GM12878 (cell line): Measurements from ENCODE around the gene TMEM232. TPM values are rescaled to one million over a fixed set of nuclear protein-coding genes. Genes with fewer than 3 reads are reported as not detected.

Experiments
- BCL11A ChIP-seq: IDR thresholded peaks from 2 replicates; pipeline ENCODE4 v1.6.1; 2011; ENCODE audit warnings: low read depth, low read length
- BHLHE40 ChIP-seq, 2 experiments: fragments of 450-650 bp in 1 of 2; IDR thresholded peaks; 2 replicates each; pipeline ENCODE4 v1.6.1; 2011 to 2017; ENCODE audit warnings: low read depth in 2 of 2, borderline replicate concordance in 1 of 2, improper control_type of control experiment in 1 of 2, low read length in 1 of 2, mild to moderate bottlenecking in 1 of 2
- CHD4 ChIP-seq: fragments of 200-600 bp; sonication (generic); IDR thresholded peaks from 2 replicates; pipeline ENCODE4 v1.6.1; 2016; ENCODE audit warnings: mild to moderate bottlenecking
- E2F4 ChIP-seq: IDR thresholded peaks from 2 replicates; pipeline ENCODE4 v1.6.1; 2012; ENCODE audit warnings: low read depth, low read length, improper control_type of control experiment
- EGR1 ChIP-seq, 2 experiments: IDR thresholded peaks; 1 replicate in 1 of 2; 2 replicates in 1 of 2; pipeline ENCODE4 v1.6.1; 2011 to 2012; ENCODE audit warnings: low read depth in 2 of 2, low read length in 2 of 2, borderline replicate concordance in 1 of 2, mild to moderate bottlenecking in 1 of 2, moderate library complexity in 1 of 2
- HDAC6 ChIP-seq: fragments of 200-600 bp; sonication (generic); IDR thresholded peaks from one replicate; pipeline ENCODE4 v1.8.0; 2017; ENCODE audit warnings: antibody characterized with exemption; ENCODE audit not compliant: unreplicated experiment
- IKZF1 ChIP-seq: fragments of 450-650 bp; conservative IDR thresholded peaks from 2 replicates; pipeline ENCODE4 v1.6.1; 2017; ENCODE audit warnings: antibody characterized with exemption, mild to moderate bottlenecking
- IRF4 ChIP-seq: IDR thresholded peaks from 2 replicates; pipeline ENCODE4 v1.6.1; 2011; ENCODE audit warnings: low read depth, low read length
- JUND ChIP-seq: IDR thresholded peaks from 2 replicates; pipeline ENCODE4 v1.6.1; 2012; ENCODE audit warnings: low read depth, mild to moderate bottlenecking, low read length, improper control_type of control experiment, moderate library complexity
- KLF5 ChIP-seq: fragments of 450-650 bp; IDR thresholded peaks from 2 replicates; pipeline ENCODE4 v1.6.1; 2014; ENCODE audit warnings: mild to moderate bottlenecking; ENCODE audit not compliant: partially characterized antibody
- MEF2B ChIP-seq: fragments of 450-650 bp; IDR thresholded peaks from 2 replicates; pipeline ENCODE4 v1.6.1; 2018; ENCODE audit warnings: mild to moderate bottlenecking, moderate library complexity; ENCODE audit not compliant: partially characterized antibody, poor library complexity, severe bottlenecking
- NFIC ChIP-seq: IDR thresholded peaks from 2 replicates; pipeline ENCODE4 v1.6.1; 2012; ENCODE audit warnings: low read depth, mild to moderate bottlenecking, inconsistent platforms, low read length, moderate library complexity
- PML ChIP-seq: IDR thresholded peaks from 2 replicates; pipeline ENCODE4 v1.6.1; 2012; ENCODE audit warnings: low read length, inconsistent platforms
- RAD21 ChIP-seq: IDR thresholded peaks from 2 replicates; pipeline ENCODE4 v1.6.1; 2011; ENCODE audit warnings: mild to moderate bottlenecking, low read depth, low read length, moderate library complexity; ENCODE audit not compliant: insufficient read depth
- RAD51 ChIP-seq: fragments of 450-650 bp; IDR thresholded peaks from 2 replicates; pipeline ENCODE4 v1.6.1; 2016; ENCODE audit warnings: moderate library complexity, mild to moderate bottlenecking, inconsistent platforms
- RB1 ChIP-seq: fragments of 450-650 bp; formaldehyde crosslinking; IDR thresholded peaks from 2 replicates; pipeline ENCODE4 v1.6.1; 2017; ENCODE audit warnings: mild to moderate bottlenecking, borderline replicate concordance
- RBBP5 ChIP-seq: fragments of 200-600 bp; sonication (generic); conservative IDR thresholded peaks from 2 replicates; pipeline ENCODE4 v1.6.1; 2016
- RELB ChIP-seq: fragments of 450-650 bp; IDR thresholded peaks from 2 replicates; pipeline ENCODE4 v1.6.1; 2017; ENCODE audit warnings: low read depth, mild to moderate bottlenecking, moderate library complexity
- SPI1 ChIP-seq: IDR thresholded peaks from 2 replicates; pipeline ENCODE4 v1.6.1; 2011; ENCODE audit warnings: low read depth, mild to moderate bottlenecking, low read length, moderate library complexity, borderline replicate concordance; ENCODE audit not compliant: insufficient read depth
- TARDBP ChIP-seq: IDR thresholded peaks from 2 replicates; pipeline ENCODE4 v1.6.1; 2016; ENCODE audit warnings: borderline replicate concordance
- TCF7 ChIP-seq: IDR thresholded peaks from 2 replicates; pipeline ENCODE4 v1.6.1; 2014; ENCODE audit warnings: antibody characterized with exemption, borderline replicate concordance
- ZBED1 ChIP-seq: IDR thresholded peaks from 2 replicates; pipeline ENCODE4 v1.6.1; 2016; ENCODE audit warnings: borderline replicate concordance
- ZNF24 ChIP-seq: fragments of 450-650 bp; IDR thresholded peaks from 2 replicates; pipeline ENCODE4 v1.6.1; 2017; ENCODE audit warnings: antibody characterized with exemption, mild to moderate bottlenecking
- ZNF592 ChIP-seq: fragments of 450-650 bp; IDR thresholded peaks from 2 replicates; pipeline ENCODE4 v1.6.1; 2017; ENCODE audit warnings: mild to moderate bottlenecking, moderate library complexity
- polyA plus RNA-seq, 11 experiments: library from polyadenylated mRNA; depleted of rRNA in 4 of 11; unstranded in 6 of 11; stranded (reverse) in 5 of 11; fragments of >200 nt; fragmentation: Nextera tagmentation in 4 of 11; fragmentation: Illumina TruSeq in 1 of 11; extraction: Ambion mirVana in 4 of 11; extraction: Trizol in 1 of 11; gene quantifications; 1 replicate in 1 of 11; 2 replicates in 10 of 11; pipeline versions ENCODE4 v1.2.1 to v1.2.3, GENCODE V29; 2011 to 2016; ENCODE audit warnings: inconsistent platforms in 2 of 11, missing spikeins in 2 of 11, low read depth in 1 of 11
- total RNA-seq, 4 experiments: library from RNA; depleted of rRNA in 3 of 4; stranded (reverse); fragments of >200 nt in 3 of 4; fragmentation: Illumina TruSeq in 1 of 4; extraction: Trizol in 1 of 4; gene quantifications; 2 replicates each; pipeline versions ENCODE4 v1.2.1 to v1.2.3, GENCODE V29; 2013 to 2021

TMEM232 gene
- total and polyA plus RNA-seq, 10 of the 15 experiments (the other 5 are each of a cell fraction or from before 2014, with no cell fraction given): 0.29 to 1.3 (median 0.91) TPM

- no peak for TF ChIP-seq RELB
- peak; percentile 36; the same call in 1 of the 2 replicates for TF ChIP-seq NFIC
- no peak for TF ChIP-seq RBBP5
- no peak for TF ChIP-seq EGR1 (IDR thresholded peaks at IDR 0.05; ENCODE audit: borderline replicate concordance in 1 of 2, low read depth in 2 of 2, low read length in 2 of 2)
- TF ChIP-seq RAD21: 0 out of 2 replicates have a peak, but pooled peaks have one; percentile 19
- 0 out of 2 replicates have a peak, but pooled peaks have one; percentile 45 for TF ChIP-seq ZNF24
- no peak for TF ChIP-seq PML
- TF ChIP-seq TARDBP: no peak
- TF ChIP-seq BCL11A: no peak
- TF ChIP-seq JUND: no peak
- peak; percentile 38; the same call in 1 of the 2 replicates for TF ChIP-seq SPI1
- no peak for TF ChIP-seq TCF7
- no peak for TF ChIP-seq E2F4
- TF ChIP-seq IKZF1: 0 out of 2 replicates have a peak, but pooled peaks have one; percentile 18
- TF ChIP-seq HDAC6: no peak
- no peak for TF ChIP-seq IRF4
- TF ChIP-seq RAD51: no peak
- no peak; the same call in 1 of the 2 replicates for TF ChIP-seq ZBED1
- no peak for TF ChIP-seq ZNF592
- no peak for TF ChIP-seq BHLHE40 (IDR thresholded peaks at IDR 0.05; ENCODE audit: borderline replicate concordance in 1 of 2, low read depth in 2 of 2, low read length in 1 of 2)
- no peak for TF ChIP-seq RB1
- peak; percentile 39 for TF ChIP-seq MEF2B
- TF ChIP-seq KLF5: no peak
- TF ChIP-seq CHD4: no peak
These were observed 9.9 kb downstream of the TMEM232 start (continued) for GRCh38 chr5:110716247-110717245.
